Measurements from ENCODE around the gene NMD3.
"Not testable (repeated sequence)": the region's sequence is repeated elsewhere in the genome, so short reads cannot be mapped to it uniquely, and the experiment has no call there.

Gene NMD3

GRCh38 chr3:161231861-161232260, 10.8 kb downstream of the NMD3 start:
- no peak for DNase-seq

GRCh38 chr3:161233557-161233956, 12.4 kb downstream of the NMD3 start:
- no peak for DNase-seq

GRCh38 chr3:161236240-161236639, 15.1 kb downstream of the NMD3 start:
- no peak for DNase-seq

GRCh38 chr3:161239700-161240099, 18.6 kb downstream of the NMD3 start:
- DNase-seq = no peak

- no peak for DNase-seq
Observed at GRCh38 chr3:161244538-161244937, 23.4 kb downstream of the NMD3 start.

- DNase-seq = no peak
Observed at GRCh38 chr3:161247049-161247448, 25.9 kb downstream of the NMD3 start.

- no peak for DNase-seq
Observed at GRCh38 chr3:161250116-161250515, 29.0 kb downstream of the NMD3 start.

GRCh38 chr3:161251716-161252115, 30.6 kb downstream of the NMD3 start:
- DNase-seq = no peak

GRCh38 chr3:161252143-161252542, 31.0 kb downstream of the NMD3 start:
- DNase-seq = no peak

- no peak for DNase-seq
Observed at GRCh38 chr3:161253711-161254110, 32.6 kb downstream of the NMD3 start.

- DNase-seq = no peak
Observed at GRCh38 chr3:161254861-161255260, 33.8 kb downstream of the NMD3 start.

GRCh38 chr3:161263057-161263456, 41.9 kb downstream of the NMD3 start:
- DNase-seq = no peak

GRCh38 chr3:161264852-161265251, 43.7 kb downstream of the NMD3 start:
- no peak for DNase-seq

- DNase-seq = no peak
Observed at GRCh38 chr3:161265916-161266571, 44.9 kb downstream of the NMD3 start.

- no peak for DNase-seq
Observed at GRCh38 chr3:161266731-161267150, 45.6 kb downstream of the NMD3 start.

- no peak for DNase-seq
Observed at GRCh38 chr3:161267646-161268045, 46.5 kb downstream of the NMD3 start.

GRCh38 chr3:161268601-161269000, 47.5 kb downstream of the NMD3 start:
- DNase-seq = no peak

- no peak for DNase-seq
Observed at GRCh38 chr3:161270991-161271390, 49.9 kb downstream of the NMD3 start.

- no peak for DNase-seq
Observed at GRCh38 chr3:161271646-161272045, 50.5 kb downstream of the NMD3 start.

GRCh38 chr3:161272524-161272923, 51.4 kb downstream of the NMD3 start:
- DNase-seq = no peak

- no peak for DNase-seq
Observed at GRCh38 chr3:161273589-161274218, 52.6 kb downstream of the NMD3 start.

- no peak for DNase-seq
Observed at GRCh38 chr3:161274691-161275298, 53.7 kb downstream of the NMD3 start.

- no peak for DNase-seq
Observed at GRCh38 chr3:161275919-161276318, 54.8 kb downstream of the NMD3 start.

- not testable (repeated sequence) for DNase-seq
Observed at GRCh38 chr3:161282387-161282786, 61.3 kb downstream of the NMD3 start.

Measured in stimulated activated CD4-positive, alpha-beta T cell treated with anti-CD3 and anti-CD28 coated beads, Interleukin-12 subunit alpha, Interleukin-12 subunit beta, amount 100 ng/mL, for 4 hours (primary cell).